T-cell (primary cell): ENCODE data around the gene CAPN1. TPM values are rescaled to one million over a fixed set of nuclear protein-coding genes. Genes with fewer than 3 reads are reported as not detected.
"Not testable (repeated sequence)": the region's sequence is repeated elsewhere in the genome, so short reads cannot be mapped to it uniquely, and the experiment has no call there.

Source experiments
- ATAC-seq, 4 experiments: fragments of 200-7000 bp in 3 of 4; fragments of 150-1000 bp in 1 of 4; cut with Tn5 transposase; replicated peaks in 1 of 4; 1 replicate in 3 of 4; 2 replicates in 1 of 4; pipeline ENCODE4 v1.10.0; 2021; ENCODE audit warnings: moderate library complexity in 3 of 4, mild to moderate bottlenecking in 2 of 4, moderate number of reproducible peaks in 1 of 4
- CTCF ChIA-PET, 2 donors: fragments of 300-600 bp; sonication (Branson Sonifier 250); formaldehyde crosslinking; loops; one replicate each; lab custom pipeline; 2022; ENCODE audit warnings: antibody characterized with exemption in 2 of 2; lab: Charles Lee
- POLR2A ChIA-PET, 2 donors: fragments of 300-600 bp; sonication (Branson Sonifier 250); formaldehyde crosslinking; loops; one replicate each; lab custom pipeline; 2022; ENCODE audit warnings: antibody characterized with exemption in 2 of 2; lab: Charles Lee
- DNase-seq, 35 experiments: peaks; one replicate each; pipeline versions ENCODE4 v3.0.0 to v3.0.0-alpha.2; 2013 to 2023
- H3K27ac ChIP-seq: one replicate; pipeline ENCODE4 v1.5.1; 2013; ENCODE audit warnings: low read length
- H3K27me3 ChIP-seq, 2 experiments: replicated peaks in 1 of 2; 1 replicate in 1 of 2; 2 replicates in 1 of 2; pipeline versions ENCODE4 v1.6.1 to v1.7.0; 2013; ENCODE audit warnings: low read length in 1 of 2, mixed read lengths in 1 of 2; ENCODE audit not compliant: control insufficient read depth in 2 of 2, insufficient read depth in 2 of 2; ENCODE audit errors: extremely low read depth in 1 of 2
- H3K36me3 ChIP-seq, 2 donors: 1 replicate in 1 of 2; 2 replicates in 1 of 2; pipeline versions ENCODE4 v1.6.1 to v1.7.0; 2013; ENCODE audit warnings: low read length in 1 of 2; ENCODE audit not compliant: control insufficient read depth in 2 of 2, insufficient read depth in 1 of 2; ENCODE audit errors: extremely low read depth in 1 of 2
- H3K4me1 ChIP-seq, 2 experiments: 1 replicate in 1 of 2; 2 replicates in 1 of 2; pipeline versions ENCODE4 v1.6.1 to v1.7.0; 2013; ENCODE audit warnings: low read length in 2 of 2, mixed read lengths in 1 of 2; ENCODE audit not compliant: insufficient read depth in 2 of 2, control insufficient read depth in 1 of 2; ENCODE audit errors: extremely low read depth in 1 of 2
- H3K4me3 ChIP-seq, 2 donors: 1 replicate in 1 of 2; 2 replicates in 1 of 2; pipeline versions ENCODE4 v1.5.1 to v1.7.0; 2013; ENCODE audit warnings: mild to moderate bottlenecking in 2 of 2, low read length in 1 of 2, moderate library complexity in 1 of 2; ENCODE audit not compliant: control insufficient read depth in 1 of 2; ENCODE audit errors: extremely low read depth in 1 of 2
- H3K9me3 ChIP-seq: 2 replicates; pipeline ENCODE4 v1.7.0; 2013
- H3K27ac Mint-ChIP-seq, 2 donors: one replicate each; pipeline ENCODE4 v1.8.0; 2020 to 2021; ENCODE audit warnings: mild to moderate bottlenecking in 2 of 2, mixed read lengths in 2 of 2
- H3K27me3 Mint-ChIP-seq, 2 donors: one replicate each; pipeline ENCODE4 v1.8.0; 2021 to 2022; ENCODE audit warnings: mixed read lengths in 2 of 2
- H3K36me3 Mint-ChIP-seq: one replicate; pipeline ENCODE4 v1.8.0; 2021; ENCODE audit warnings: mixed read lengths
- H3K4me1 Mint-ChIP-seq, 3 donors: one replicate each; pipeline ENCODE4 v1.8.0; 2020 to 2022; ENCODE audit warnings: mixed read lengths in 3 of 3, mild to moderate bottlenecking in 1 of 3
- H3K4me3 Mint-ChIP-seq, 3 donors: one replicate each; pipeline ENCODE4 v1.8.0; 2020 to 2022; ENCODE audit warnings: mild to moderate bottlenecking in 3 of 3, mixed read lengths in 3 of 3, moderate library complexity in 3 of 3
- H3K9me3 Mint-ChIP-seq, 3 donors: one replicate each; pipeline ENCODE4 v1.8.0; 2020 to 2022; ENCODE audit warnings: mixed read lengths in 3 of 3
- WGBS: methylation state at CpG from one replicate; pipeline ENCODE4 v1.1.5; 2013; ENCODE audit warnings: missing lambda C conversion rate; ENCODE audit not compliant: insufficient coverage; 5-methylcytosine and 5-hydroxymethylcytosine counted together
- total RNA-seq, 35 experiments: library from RNA in 6 of 35; stranded (reverse) in 6 of 35; fragments of 120-200 nt in 1 of 35; gene quantifications; one replicate each; pipeline versions ENCODE4 v1.2.1 to v1.2.4 and lab custom pipeline; 2013 to 2026

CAPN1 gene
- total RNA-seq, 5 donors from 2014 or later (not counting 1 experiment from before 2014, with no cell fraction given), result 98.4 to 171 (median 143) TPM

DNA sequence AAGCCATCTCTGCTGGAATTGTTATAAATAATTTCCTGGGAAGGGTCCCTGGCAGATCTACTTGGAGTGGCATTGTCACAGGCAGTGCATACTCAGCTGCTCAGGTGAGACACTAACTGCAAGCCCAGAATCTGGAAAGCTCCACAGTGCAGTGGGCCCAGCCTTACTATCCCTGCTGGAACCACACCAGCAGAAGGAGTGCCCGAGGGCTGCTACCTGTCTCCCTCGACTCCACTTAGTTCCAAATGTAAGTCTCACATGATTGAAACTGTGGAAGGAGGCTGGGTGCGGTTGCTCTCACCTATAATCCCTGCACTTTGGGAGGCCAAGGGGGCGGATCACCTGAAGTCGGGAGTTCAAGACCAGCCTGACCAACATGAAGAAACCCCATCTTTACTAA, 33.1 kb upstream of the CAPN1 start:
- Histone ChIP-seq H3K27me3 (peaks cover 0 to 7% of the 10 kb centered on the region in 2 experiments), H3K27ac (no peak overlapping the region), H3K4me3 (no peak overlapping the region), H3K9me3 (no peaks in the 10 kb centered on the region), H3K36me3 (no peaks in the 10 kb centered on the region), H3K4me1 (no peaks in the 10 kb centered on the region)
- Mint-ChIP-seq H3K27ac (no peak overlapping the region), H3K4me1 (peaks cover 0 to 6% (median 0%) of the 10 kb centered on the region in 3 donors), H3K9me3 (no peaks in the 10 kb centered on the region), H3K36me3 (no peaks in the 10 kb centered on the region), H3K4me3 (no peak overlapping the region), H3K27me3 (peaks cover 3 to 6% of the 10 kb centered on the region in 2 donors)
- no peak for DNase-seq
- POLR2A ChIA-PET, result no interaction called here
- CTCF ChIA-PET, result interaction anchor here in 1 of 2 donors (0.6 kb wide), 1 partner anchor 267 kb away, joined by 3 read pairs; no protein-coding TSS in a partner anchor
- ATAC-seq, result no peak
- no CpG with 5 or more reads among the region's 5 CpGs for whole genome bisulfite sequencing

GRCh38 chr11:65150131-65150508, 31.6 kb upstream of the CAPN1 start:
- DNase-seq, H3K36me3 Mint-ChIP-seq, POLR2A ChIA-PET, H3K27me3 ChIP-seq, H3K27ac Mint-ChIP-seq, H3K36me3 ChIP-seq, H3K9me3 ChIP-seq, H3K4me1 ChIP-seq, H3K4me3 Mint-ChIP-seq, H3K27ac ChIP-seq, H3K4me1 Mint-ChIP-seq, ATAC-seq, H3K27me3 Mint-ChIP-seq, H3K9me3 Mint-ChIP-seq, CTCF ChIA-PET, H3K4me3 ChIP-seq: not testable (repeated sequence)
- 85% methylated on average over 4 of the region's 10 CpGs for WGBS

DNA sequence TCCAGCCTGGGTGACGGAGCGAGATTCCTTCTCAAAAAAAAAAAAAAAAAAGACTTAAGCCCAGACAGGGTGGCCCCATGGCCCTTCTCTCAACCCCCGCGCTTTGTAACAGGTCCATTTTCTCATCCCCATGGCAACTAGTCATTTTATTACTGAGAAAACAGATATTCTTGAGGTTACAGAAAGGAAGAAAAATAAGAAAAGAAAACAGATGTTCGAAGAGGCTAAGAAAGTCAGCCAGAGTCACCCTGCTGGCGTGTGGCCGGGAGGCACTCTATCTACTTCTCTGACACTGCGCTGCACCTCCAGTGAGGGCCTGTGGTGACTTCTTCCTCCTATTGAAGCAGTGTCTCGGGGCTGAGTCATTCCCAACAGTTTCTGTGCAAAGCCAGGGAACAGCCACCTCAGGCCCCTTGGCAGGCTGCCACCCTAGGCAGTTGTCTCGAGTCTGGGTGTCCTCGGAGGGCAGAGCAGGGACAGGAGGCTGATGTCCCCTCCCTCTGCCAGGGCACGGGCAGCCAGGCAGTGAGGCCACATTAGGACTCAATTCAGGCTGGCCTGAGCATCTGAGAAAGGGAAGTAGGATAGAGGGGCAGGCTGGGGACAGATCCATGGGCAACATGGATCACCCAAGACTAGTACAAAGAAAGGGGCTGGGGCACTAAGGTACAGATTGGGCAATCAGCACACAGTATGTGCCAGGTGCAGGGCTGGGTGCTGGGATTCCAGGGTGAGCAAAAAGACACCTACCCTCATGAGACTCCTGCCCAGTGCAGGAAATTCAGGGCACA, 31.0 kb upstream of the CAPN1 start:
- ChIA-PET POLR2A (no interaction called here), CTCF (no interaction called here)
- peaks cover 0 to 3% of the 10 kb centered on the region in 2 donors for H3K27me3 Mint-ChIP-seq
- Histone ChIP-seq H3K9me3 (no peaks in the 10 kb centered on the region), H3K4me3 (no peak overlapping the region), H3K27ac (no peak overlapping the region), H3K36me3 (no peaks in the 10 kb centered on the region), H3K27me3 (peaks cover 0 to 4% of the 10 kb centered on the region in 2 experiments), H3K4me1 (no peaks in the 10 kb centered on the region)
- H3K4me3 Mint-ChIP-seq, result no peak overlapping the region
- DNase-seq (peak in 2 of 35 experiments; percentile 15 to 46), ATAC-seq (no peak)
- H3K9me3 Mint-ChIP-seq, result no peaks in the 10 kb centered on the region
- no peak overlapping the region for H3K27ac Mint-ChIP-seq
- no peaks in the 10 kb centered on the region for H3K36me3 Mint-ChIP-seq
- H3K4me1 Mint-ChIP-seq, result peaks cover 0 to 6% (median 0%) of the 10 kb centered on the region in 3 donors
- WGBS, result 25% methylated on average over 6 of the region's 12 CpGs

GRCh38 chr11:65151331-65151899, 30.3 kb upstream of the CAPN1 start:
- POLR2A ChIA-PET, result no interaction called here
- no peak for DNase-seq

GRCh38 chr11:65152122-65152521, 29.6 kb upstream of the CAPN1 start:
- H3K9me3 Mint-ChIP-seq, result no peaks in the 10 kb centered on the region
- no peaks in the 10 kb centered on the region for H3K36me3 ChIP-seq
- WGBS, result 71% methylated on average over 2 of the region's 2 CpGs
- H3K9me3 ChIP-seq, result no peaks in the 10 kb centered on the region
- peak overlapping the region in 1 of 2 donors; percentile 6 for H3K27ac Mint-ChIP-seq
- H3K27ac ChIP-seq, result no peak overlapping the region
- no peaks in the 10 kb centered on the region for H3K4me1 ChIP-seq
- peaks cover 0 to 4% of the 10 kb centered on the region in 2 experiments for H3K27me3 ChIP-seq
- ChIA-PET POLR2A (no interaction called here), CTCF (no interaction called here)
- no peaks in the 10 kb centered on the region for H3K36me3 Mint-ChIP-seq
- no peak overlapping the region for H3K4me3 ChIP-seq
- H3K4me3 Mint-ChIP-seq, result no peak overlapping the region
- H3K27me3 Mint-ChIP-seq, result peaks cover 0 to 3% of the 10 kb centered on the region in 2 donors
- peaks cover 0 to 6% (median 0%) of the 10 kb centered on the region in 3 donors for H3K4me1 Mint-ChIP-seq
- DNase-seq, result no peak
- no peak for ATAC-seq

More at GRCh38 chr11:65151331-65151899, 30.3 kb upstream of the CAPN1 start:
- Histone ChIP-seq H3K27ac (no peak overlapping the region), H3K36me3 (no peaks in the 10 kb centered on the region), H3K27me3 (peaks cover 0 to 4% of the 10 kb centered on the region in 2 experiments), H3K4me3 (no peak overlapping the region), H3K4me1 (no peaks in the 10 kb centered on the region), H3K9me3 (no peaks in the 10 kb centered on the region)
- CTCF ChIA-PET, result no interaction called here
- 58% methylated on average over 2 of the region's 3 CpGs for WGBS
- no peaks in the 10 kb centered on the region for H3K36me3 Mint-ChIP-seq
- peaks cover 0 to 3% of the 10 kb centered on the region in 2 donors for H3K27me3 Mint-ChIP-seq
- ATAC-seq, result no peak
- H3K4me3 Mint-ChIP-seq, result no peak overlapping the region
- H3K4me1 Mint-ChIP-seq, result peaks cover 0 to 6% (median 0%) of the 10 kb centered on the region in 3 donors
- no peak overlapping the region for H3K27ac Mint-ChIP-seq
- no peaks in the 10 kb centered on the region for H3K9me3 Mint-ChIP-seq

GRCh38 chr11:65156256-65156655, 25.5 kb upstream of the CAPN1 start:
- no peaks in the 10 kb centered on the region for H3K4me1 ChIP-seq
- no CpG with 5 or more reads among the region's 3 CpGs for WGBS
- H3K27me3 ChIP-seq, result no peaks in the 10 kb centered on the region
- no peaks in the 10 kb centered on the region for H3K36me3 ChIP-seq
- Mint-ChIP-seq H3K36me3 (no peaks in the 10 kb centered on the region), H3K4me1 (peaks cover 0 to 3% (median 0%) of the 10 kb centered on the region in 3 donors), H3K27ac (no peak overlapping the region), H3K27me3 (peaks cover 4 to 8% of the 10 kb centered on the region in 2 donors), H3K4me3 (no peak overlapping the region), H3K9me3 (no peaks in the 10 kb centered on the region)
- no peaks in the 10 kb centered on the region for H3K9me3 ChIP-seq
- H3K4me3 ChIP-seq, result no peak overlapping the region
- ChIA-PET POLR2A (no interaction called here), CTCF (no interaction called here)
- ATAC-seq (no peak), DNase-seq (no peak)
- no peak overlapping the region for H3K27ac ChIP-seq
